Ishikawa (cell line): ENCODE data around the gene PRKN.

Source experiments
- CEBPB ChIP-seq: IDR thresholded peaks from 2 replicates; pipeline ENCODE4 v1.6.1; 2012
- CREB1 ChIP-seq: IDR thresholded peaks from 2 replicates; pipeline ENCODE4 v1.6.1; 2012; ENCODE audit warnings: low read depth
- EGR1 ChIP-seq: IDR thresholded peaks from 2 replicates; pipeline ENCODE4 v1.6.1; 2012
- EP300 ChIP-seq: IDR thresholded peaks from 2 replicates; pipeline ENCODE4 v1.6.1; 2012; ENCODE audit warnings: borderline replicate concordance
- FOXM1 ChIP-seq: IDR thresholded peaks from 2 replicates; pipeline ENCODE4 v1.6.1; 2012; ENCODE audit warnings: low read depth, borderline replicate concordance
- NFIC ChIP-seq: IDR thresholded peaks from 2 replicates; pipeline ENCODE4 v1.6.1; 2012
- RAD21 ChIP-seq: IDR thresholded peaks from 2 replicates; pipeline ENCODE4 v1.6.1; 2012; ENCODE audit warnings: low read depth
- TAF1 ChIP-seq: IDR thresholded peaks from 2 replicates; pipeline ENCODE4 v1.6.1; 2012; ENCODE audit warnings: low read depth, mild to moderate bottlenecking
- TCF12 ChIP-seq: IDR thresholded peaks from 2 replicates; pipeline ENCODE4 v1.6.1; 2012; ENCODE audit warnings: low read depth
- TEAD4 ChIP-seq: IDR thresholded peaks from 2 replicates; pipeline ENCODE4 v1.6.1; 2012
- YY1 ChIP-seq: IDR thresholded peaks from 2 replicates; pipeline ENCODE4 v1.6.1; 2012; ENCODE audit warnings: low read depth
- ZBTB7A ChIP-seq: IDR thresholded peaks from 2 replicates; pipeline ENCODE4 v1.6.1; 2012; ENCODE audit warnings: low read depth
- TF ChIP-seq, protein P1 (sequence below): IDR thresholded peaks from 2 replicates; pipeline ENCODE4 v1.6.1; 2012
- TF ChIP-seq, protein P2 (sequence below): IDR thresholded peaks from 2 replicates; pipeline ENCODE4 v1.6.1; 2012
- TF ChIP-seq, protein P3 (sequence below): IDR thresholded peaks from 2 replicates; pipeline ENCODE4 v1.6.1; 2012; ENCODE audit warnings: low read depth, mild to moderate bottlenecking

The PRKN gene

DNA sequence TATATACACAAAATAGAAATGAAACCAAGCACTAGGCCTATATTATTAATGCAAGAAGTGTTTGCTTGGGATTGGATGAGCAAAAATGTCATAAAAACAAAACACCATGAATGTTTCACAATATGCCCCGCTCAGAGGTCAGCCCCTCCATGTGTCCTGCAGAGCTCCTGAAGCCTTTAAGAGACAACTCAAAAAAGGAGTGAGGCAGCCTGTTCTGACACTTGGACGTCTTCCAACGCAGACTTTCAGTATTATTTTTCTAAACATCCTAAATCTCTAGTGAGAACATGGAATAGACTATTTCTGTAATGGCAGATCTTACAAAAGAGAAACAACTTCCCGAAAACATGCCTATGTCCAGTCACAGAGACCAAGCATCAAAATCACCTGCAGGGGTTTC is 322.6 kb downstream of the PRKN start:
- TF ChIP-seq, protein P1, sequence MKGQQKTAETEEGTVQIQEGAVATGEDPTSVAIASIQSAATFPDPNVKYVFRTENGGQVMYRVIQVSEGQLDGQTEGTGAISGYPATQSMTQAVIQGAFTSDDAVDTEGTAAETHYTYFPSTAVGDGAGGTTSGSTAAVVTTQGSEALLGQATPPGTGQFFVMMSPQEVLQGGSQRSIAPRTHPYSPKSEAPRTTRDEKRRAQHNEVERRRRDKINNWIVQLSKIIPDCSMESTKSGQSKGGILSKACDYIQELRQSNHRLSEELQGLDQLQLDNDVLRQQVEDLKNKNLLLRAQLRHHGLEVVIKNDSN: no peak

DNA sequence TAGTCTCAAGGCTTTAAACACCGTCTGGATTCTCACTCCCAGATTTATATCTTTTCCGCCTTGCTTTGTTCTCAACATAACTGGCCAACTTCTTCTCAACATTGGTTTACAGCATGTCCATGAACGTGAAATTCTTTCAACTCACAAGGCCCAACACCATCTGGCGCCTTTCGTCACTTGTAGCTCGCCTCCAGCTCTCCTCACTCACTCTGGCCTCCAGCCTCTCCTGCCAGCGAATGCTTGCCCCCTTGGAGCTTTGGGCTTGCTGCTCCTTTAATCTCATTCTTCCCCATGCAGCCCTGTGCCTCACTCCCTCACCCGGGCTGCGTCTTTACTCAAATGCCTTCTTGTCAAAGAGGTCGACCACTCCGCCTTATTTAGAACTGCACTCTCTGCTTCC is 324.5 kb downstream of the PRKN start:
- TF ChIP-seq NFIC (no peak), CEBPB (no peak)

DNA sequence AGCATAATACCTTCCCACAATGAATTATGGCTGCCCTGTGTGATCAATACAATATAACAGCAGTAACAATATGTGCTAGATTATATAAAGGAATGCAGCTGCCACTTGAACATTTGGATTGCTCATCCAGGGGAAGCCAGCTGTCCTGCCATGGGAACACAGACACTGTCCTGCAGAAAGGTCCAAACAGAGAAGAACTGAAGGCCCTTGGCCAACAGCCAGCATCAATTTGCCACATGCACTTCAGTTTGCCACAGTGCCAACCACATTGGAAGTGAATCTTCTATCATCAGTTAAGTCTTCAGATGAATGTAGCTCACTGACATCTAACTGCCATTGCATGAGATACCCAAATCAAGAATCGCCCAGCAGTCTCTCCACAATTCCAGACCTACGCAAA is 332.4 kb downstream of the PRKN start:
- no peak for TF ChIP-seq TEAD4
- no peak for TF ChIP-seq YY1
- TF ChIP-seq RAD21: no peak
- TF ChIP-seq, protein P2, sequence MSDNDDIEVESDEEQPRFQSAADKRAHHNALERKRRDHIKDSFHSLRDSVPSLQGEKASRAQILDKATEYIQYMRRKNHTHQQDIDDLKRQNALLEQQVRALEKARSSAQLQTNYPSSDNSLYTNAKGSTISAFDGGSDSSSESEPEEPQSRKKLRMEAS: no peak
- TF ChIP-seq CEBPB: no peak
- no peak for TF ChIP-seq ZBTB7A
- no peak for TF ChIP-seq TCF12
- no peak for TF ChIP-seq NFIC
- TF ChIP-seq, protein P3, sequence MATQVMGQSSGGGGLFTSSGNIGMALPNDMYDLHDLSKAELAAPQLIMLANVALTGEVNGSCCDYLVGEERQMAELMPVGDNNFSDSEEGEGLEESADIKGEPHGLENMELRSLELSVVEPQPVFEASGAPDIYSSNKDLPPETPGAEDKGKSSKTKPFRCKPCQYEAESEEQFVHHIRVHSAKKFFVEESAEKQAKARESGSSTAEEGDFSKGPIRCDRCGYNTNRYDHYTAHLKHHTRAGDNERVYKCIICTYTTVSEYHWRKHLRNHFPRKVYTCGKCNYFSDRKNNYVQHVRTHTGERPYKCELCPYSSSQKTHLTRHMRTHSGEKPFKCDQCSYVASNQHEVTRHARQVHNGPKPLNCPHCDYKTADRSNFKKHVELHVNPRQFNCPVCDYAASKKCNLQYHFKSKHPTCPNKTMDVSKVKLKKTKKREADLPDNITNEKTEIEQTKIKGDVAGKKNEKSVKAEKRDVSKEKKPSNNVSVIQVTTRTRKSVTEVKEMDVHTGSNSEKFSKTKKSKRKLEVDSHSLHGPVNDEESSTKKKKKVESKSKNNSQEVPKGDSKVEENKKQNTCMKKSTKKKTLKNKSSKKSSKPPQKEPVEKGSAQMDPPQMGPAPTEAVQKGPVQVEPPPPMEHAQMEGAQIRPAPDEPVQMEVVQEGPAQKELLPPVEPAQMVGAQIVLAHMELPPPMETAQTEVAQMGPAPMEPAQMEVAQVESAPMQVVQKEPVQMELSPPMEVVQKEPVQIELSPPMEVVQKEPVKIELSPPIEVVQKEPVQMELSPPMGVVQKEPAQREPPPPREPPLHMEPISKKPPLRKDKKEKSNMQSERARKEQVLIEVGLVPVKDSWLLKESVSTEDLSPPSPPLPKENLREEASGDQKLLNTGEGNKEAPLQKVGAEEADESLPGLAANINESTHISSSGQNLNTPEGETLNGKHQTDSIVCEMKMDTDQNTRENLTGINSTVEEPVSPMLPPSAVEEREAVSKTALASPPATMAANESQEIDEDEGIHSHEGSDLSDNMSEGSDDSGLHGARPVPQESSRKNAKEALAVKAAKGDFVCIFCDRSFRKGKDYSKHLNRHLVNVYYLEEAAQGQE: no peak
- no peak for TF ChIP-seq FOXM1
- TF ChIP-seq, protein P1: no peak
- no peak for TF ChIP-seq TAF1
- TF ChIP-seq EP300: no peak
- TF ChIP-seq CREB1: no peak
- no peak for TF ChIP-seq EGR1

DNA sequence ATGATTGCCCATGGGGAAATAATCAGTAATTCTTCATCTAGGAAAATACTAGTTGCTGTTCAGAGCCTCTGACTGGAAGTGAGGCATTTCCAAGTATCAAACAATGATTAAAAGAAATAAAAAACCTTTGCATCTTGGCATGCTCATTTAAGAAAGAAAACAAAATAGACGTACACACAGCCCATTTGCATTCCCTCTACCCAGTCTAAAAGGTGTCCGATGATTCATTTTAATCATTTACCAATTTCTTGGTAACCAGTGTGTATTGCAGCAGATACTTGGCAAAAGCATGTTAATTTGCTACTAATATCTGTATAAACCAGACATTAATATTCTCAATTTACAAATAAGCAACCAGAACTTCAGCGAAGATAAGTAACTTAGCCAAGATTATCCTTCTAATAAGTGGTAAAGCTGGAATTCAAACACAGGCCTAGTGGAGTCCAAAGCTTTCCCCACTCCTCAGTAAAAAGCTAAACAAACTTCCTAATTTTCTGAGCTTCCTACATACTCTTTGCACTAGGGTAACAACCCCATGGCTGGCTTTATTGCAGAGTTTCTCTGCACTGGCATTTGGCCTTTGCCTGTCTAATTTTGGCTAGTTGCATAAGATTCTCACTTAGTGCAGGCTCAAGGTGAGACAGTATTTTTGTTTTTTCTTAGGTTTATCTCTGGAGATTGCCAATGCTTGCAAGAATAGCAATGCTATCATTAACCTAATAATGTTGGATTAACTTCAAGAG is 338.1 kb downstream of the PRKN start:
- TF ChIP-seq RAD21 (no peak), NFIC (no peak)

DNA sequence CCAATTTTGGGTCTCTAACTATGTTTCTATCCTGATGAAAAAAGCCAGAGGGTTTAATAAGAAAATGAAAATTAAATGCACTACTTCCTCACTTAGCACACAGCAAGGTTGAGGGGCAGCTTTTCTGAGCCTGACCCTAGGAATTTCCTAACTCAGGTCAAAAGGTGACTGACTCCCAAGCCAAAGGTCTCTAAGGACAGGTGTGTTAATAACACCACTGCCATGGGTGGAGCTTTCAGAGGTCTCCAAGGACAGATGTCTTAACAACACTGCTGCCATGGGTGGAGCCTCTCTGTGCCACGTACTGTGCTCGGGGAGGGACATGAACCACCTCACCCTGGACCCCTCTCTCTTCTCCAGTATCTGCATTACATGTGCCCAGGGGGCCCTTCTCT is 339.2 kb downstream of the PRKN start:
- TF ChIP-seq EGR1: no peak
- no peak for TF ChIP-seq TEAD4
- no peak for TF ChIP-seq EP300
- no peak for TF ChIP-seq ZBTB7A
- TF ChIP-seq TAF1: no peak
- TF ChIP-seq, protein P2: no peak
- TF ChIP-seq NFIC: no peak
- no peak for TF ChIP-seq TCF12
- no peak for TF ChIP-seq YY1

DNA sequence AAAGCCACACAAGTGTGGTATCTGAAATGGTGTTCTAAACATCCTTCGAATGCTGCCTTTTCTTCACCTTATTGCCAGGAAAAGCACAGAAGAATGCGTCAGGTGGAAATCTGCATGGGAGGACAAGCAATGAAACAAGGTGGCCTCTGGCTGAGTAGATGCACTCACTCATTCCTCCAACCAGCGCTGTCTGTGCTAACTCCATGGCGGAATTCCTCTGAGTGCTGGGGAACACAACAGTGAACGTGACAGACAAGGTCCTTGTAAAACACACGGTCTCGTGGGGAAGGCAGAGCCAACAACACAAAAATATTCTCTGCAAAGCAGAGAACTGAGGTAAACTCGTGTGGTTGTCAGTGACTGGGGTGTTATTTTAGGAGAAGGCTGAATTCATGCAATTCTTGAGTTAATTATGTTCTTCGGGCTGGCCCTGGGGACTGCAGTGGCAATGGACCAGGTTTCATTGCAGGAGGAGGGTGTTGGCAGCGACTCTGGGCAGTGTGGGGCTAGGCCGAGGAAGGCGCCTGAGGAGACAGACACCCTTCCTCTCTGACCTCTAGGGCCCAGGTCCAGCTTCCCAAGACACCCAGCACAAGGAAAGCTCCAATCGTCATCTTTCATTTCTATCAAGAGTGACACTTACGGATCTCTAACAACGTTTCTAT is 339.7 kb downstream of the PRKN start:
- TF ChIP-seq CEBPB: no peak
- TF ChIP-seq EP300: no peak
- TF ChIP-seq TCF12: no peak
- no peak for TF ChIP-seq CREB1
- TF ChIP-seq, protein P1: no peak
- no peak for TF ChIP-seq ZBTB7A
- TF ChIP-seq, protein P3: no peak
- no peak for TF ChIP-seq YY1
- TF ChIP-seq, protein P2: no peak
- TF ChIP-seq RAD21: no peak
- TF ChIP-seq NFIC: no peak
- TF ChIP-seq EGR1: no peak
- no peak for TF ChIP-seq TAF1
- TF ChIP-seq FOXM1: no peak
- TF ChIP-seq TEAD4: no peak
